ENCODE results near the gene SSB.

DNA sequence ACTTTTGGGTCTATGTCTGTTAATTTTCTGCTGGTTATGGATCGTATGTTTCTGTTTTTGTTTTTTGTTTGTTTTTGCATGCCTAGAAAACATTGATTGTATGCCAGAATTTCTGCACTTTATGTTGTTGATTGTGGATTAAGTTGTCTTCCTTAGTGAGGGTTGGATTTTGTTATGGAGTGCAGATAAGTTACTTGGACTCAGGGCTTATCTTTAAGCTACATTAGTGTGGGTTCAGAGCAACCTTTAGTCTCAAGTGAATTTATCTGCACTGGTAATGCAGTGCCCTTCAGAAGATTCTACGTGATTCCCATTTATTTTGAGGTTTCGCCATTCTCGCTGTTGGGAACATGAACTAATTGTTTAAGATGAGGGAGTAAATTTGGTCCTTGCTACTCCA is 61.5 kb downstream of the SSB start:
- no peak for TF ChIP-seq FOXA1 (IDR thresholded peaks at IDR 0.05)
- TF ChIP-seq, protein P1, sequence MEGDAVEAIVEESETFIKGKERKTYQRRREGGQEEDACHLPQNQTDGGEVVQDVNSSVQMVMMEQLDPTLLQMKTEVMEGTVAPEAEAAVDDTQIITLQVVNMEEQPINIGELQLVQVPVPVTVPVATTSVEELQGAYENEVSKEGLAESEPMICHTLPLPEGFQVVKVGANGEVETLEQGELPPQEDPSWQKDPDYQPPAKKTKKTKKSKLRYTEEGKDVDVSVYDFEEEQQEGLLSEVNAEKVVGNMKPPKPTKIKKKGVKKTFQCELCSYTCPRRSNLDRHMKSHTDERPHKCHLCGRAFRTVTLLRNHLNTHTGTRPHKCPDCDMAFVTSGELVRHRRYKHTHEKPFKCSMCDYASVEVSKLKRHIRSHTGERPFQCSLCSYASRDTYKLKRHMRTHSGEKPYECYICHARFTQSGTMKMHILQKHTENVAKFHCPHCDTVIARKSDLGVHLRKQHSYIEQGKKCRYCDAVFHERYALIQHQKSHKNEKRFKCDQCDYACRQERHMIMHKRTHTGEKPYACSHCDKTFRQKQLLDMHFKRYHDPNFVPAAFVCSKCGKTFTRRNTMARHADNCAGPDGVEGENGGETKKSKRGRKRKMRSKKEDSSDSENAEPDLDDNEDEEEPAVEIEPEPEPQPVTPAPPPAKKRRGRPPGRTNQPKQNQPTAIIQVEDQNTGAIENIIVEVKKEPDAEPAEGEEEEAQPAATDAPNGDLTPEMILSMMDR (IDR thresholded peaks at IDR 0.05; ENCODE audit: low read depth, low read length, missing input control) = no peak
- TF ChIP-seq, protein P2, sequence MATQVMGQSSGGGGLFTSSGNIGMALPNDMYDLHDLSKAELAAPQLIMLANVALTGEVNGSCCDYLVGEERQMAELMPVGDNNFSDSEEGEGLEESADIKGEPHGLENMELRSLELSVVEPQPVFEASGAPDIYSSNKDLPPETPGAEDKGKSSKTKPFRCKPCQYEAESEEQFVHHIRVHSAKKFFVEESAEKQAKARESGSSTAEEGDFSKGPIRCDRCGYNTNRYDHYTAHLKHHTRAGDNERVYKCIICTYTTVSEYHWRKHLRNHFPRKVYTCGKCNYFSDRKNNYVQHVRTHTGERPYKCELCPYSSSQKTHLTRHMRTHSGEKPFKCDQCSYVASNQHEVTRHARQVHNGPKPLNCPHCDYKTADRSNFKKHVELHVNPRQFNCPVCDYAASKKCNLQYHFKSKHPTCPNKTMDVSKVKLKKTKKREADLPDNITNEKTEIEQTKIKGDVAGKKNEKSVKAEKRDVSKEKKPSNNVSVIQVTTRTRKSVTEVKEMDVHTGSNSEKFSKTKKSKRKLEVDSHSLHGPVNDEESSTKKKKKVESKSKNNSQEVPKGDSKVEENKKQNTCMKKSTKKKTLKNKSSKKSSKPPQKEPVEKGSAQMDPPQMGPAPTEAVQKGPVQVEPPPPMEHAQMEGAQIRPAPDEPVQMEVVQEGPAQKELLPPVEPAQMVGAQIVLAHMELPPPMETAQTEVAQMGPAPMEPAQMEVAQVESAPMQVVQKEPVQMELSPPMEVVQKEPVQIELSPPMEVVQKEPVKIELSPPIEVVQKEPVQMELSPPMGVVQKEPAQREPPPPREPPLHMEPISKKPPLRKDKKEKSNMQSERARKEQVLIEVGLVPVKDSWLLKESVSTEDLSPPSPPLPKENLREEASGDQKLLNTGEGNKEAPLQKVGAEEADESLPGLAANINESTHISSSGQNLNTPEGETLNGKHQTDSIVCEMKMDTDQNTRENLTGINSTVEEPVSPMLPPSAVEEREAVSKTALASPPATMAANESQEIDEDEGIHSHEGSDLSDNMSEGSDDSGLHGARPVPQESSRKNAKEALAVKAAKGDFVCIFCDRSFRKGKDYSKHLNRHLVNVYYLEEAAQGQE (IDR thresholded peaks at IDR 0.05) = no peak

Data from liver (tissue), 2 donors.